Keratinocyte (primary cell): ENCODE data around the gene ADGRG2. TPM values are rescaled to one million over a fixed set of nuclear protein-coding genes. Genes with fewer than 3 reads are reported as not detected.

Source experiments
- DNase-seq: peaks from one replicate; pipeline ENCODE4 v3.0.0-alpha.2; 2011; ENCODE audit warnings: low read depth, missing footprints, low spot score
- FAIRE-seq: peaks from 2 replicates; lab custom pipeline; 2011; peaks lifted over from hg19 to GRCh38; lab: Jason Lieb, UNC
- H2AFZ ChIP-seq: 2 replicates; pipeline ENCODE4 v1.6.0; 2012; ENCODE audit warnings: low read length, control low read depth, inconsistent platforms; ENCODE audit not compliant: control insufficient read depth
- H3K27ac ChIP-seq: 2 replicates; pipeline ENCODE4 v1.5.1; 2011; ENCODE audit warnings: low read length; ENCODE audit not compliant: control insufficient read depth, insufficient read depth
- H3K27me3 ChIP-seq: 3 replicates; pipeline ENCODE4 v1.6.0; 2011; ENCODE audit warnings: low read length; ENCODE audit not compliant: control insufficient read depth, insufficient read depth; ENCODE audit errors: extremely low read depth
- H3K36me3 ChIP-seq, 2 experiments: 2 replicates in 1 of 2; 3 replicates in 1 of 2; pipeline ENCODE4 v1.5.1; 2011; ENCODE audit warnings: low read length in 2 of 2, mild to moderate bottlenecking in 1 of 2; ENCODE audit not compliant: control insufficient read depth in 2 of 2, insufficient read depth in 2 of 2; ENCODE audit errors: extremely low read depth in 1 of 2
- H3K4me1 ChIP-seq: 3 replicates; pipeline ENCODE4 v1.5.1; 2011; ENCODE audit warnings: low read length; ENCODE audit not compliant: control insufficient read depth, insufficient read depth; ENCODE audit errors: extremely low read depth
- H3K4me2 ChIP-seq: 3 replicates; pipeline ENCODE4 v1.6.0; 2011; ENCODE audit warnings: low read depth, low read length; ENCODE audit not compliant: control insufficient read depth, insufficient read depth; ENCODE audit errors: extremely low read depth
- H3K4me3 ChIP-seq, 3 experiments: fragments of 200-600 bp in 1 of 3; sonication (generic) in 1 of 3; 2 replicates in 2 of 3; 3 replicates in 1 of 3; pipeline ENCODE4 v1.5.1; 2011 to 2016; ENCODE audit warnings: low read length in 3 of 3, mild to moderate bottlenecking in 3 of 3, control low read depth in 2 of 3, inconsistent platforms in 1 of 3, low read depth in 1 of 3, mixed read lengths in 1 of 3, mixed run types in 1 of 3, moderate library complexity in 1 of 3; ENCODE audit not compliant: control insufficient read depth in 2 of 3, insufficient read depth in 2 of 3; ENCODE audit errors: extremely low read depth in 1 of 3
- H3K79me2 ChIP-seq: 2 replicates; pipeline ENCODE4 v1.6.0; 2012; ENCODE audit warnings: low read length; ENCODE audit not compliant: control insufficient read depth, insufficient read depth
- H3K9ac ChIP-seq: 3 replicates; pipeline ENCODE4 v1.6.0; 2011; ENCODE audit warnings: low read length; ENCODE audit not compliant: control insufficient read depth, insufficient read depth; ENCODE audit errors: extremely low read depth
- H3K9me1 ChIP-seq: 3 replicates; pipeline ENCODE4 v1.6.0; 2011; ENCODE audit warnings: low read length; ENCODE audit not compliant: control insufficient read depth, insufficient read depth; ENCODE audit errors: extremely low read depth
- H3K9me3 ChIP-seq: 2 replicates; pipeline ENCODE4 v1.5.1; 2012; ENCODE audit warnings: low read depth, low read length; ENCODE audit not compliant: control insufficient read depth
- H4K20me1 ChIP-seq: 3 replicates; pipeline ENCODE4 v1.6.0; 2011; ENCODE audit warnings: low read length; ENCODE audit not compliant: control insufficient read depth, insufficient read depth; ENCODE audit errors: extremely low read depth
- EZH2 ChIP-seq: IDR thresholded peaks from one replicate; pipeline ENCODE4 v1.6.1; 2012; ENCODE audit warnings: inconsistent platforms, mild to moderate bottlenecking, low read length, moderate library complexity
- dilution Hi-C: fragments of 300-500 bp; cut with MboI; formaldehyde crosslinking; loops from one replicate; pipeline ENCODE4 v1.7.0; 2020; ENCODE audit warnings: low sequenced_read_pairs; ENCODE audit not compliant: extremely low pct_ligation_motif_present
- polyA plus RNA-seq, 5 experiments: library from polyadenylated mRNA; depleted of rRNA in 3 of 5; stranded (reverse) in 3 of 5; stranded (forward) in 1 of 5; unstranded in 1 of 5; fragments of >200 nt; gene quantifications; 1 replicate in 1 of 5; 2 replicates in 3 of 5; 3 replicates in 1 of 5; pipeline versions ENCODE4 v1.2.1 to v1.2.3, GENCODE V29; 2011 to 2012; ENCODE audit warnings: missing spikeins in 2 of 5, low read depth in 1 of 5, low replicate concordance in 1 of 5
- TF ChIP-seq, protein P1 (sequence below), 3 experiments: IDR thresholded peaks in 1 of 3; conservative IDR thresholded peaks in 1 of 3; optimal IDR thresholded peaks in 1 of 3; 2 replicates in 2 of 3; 3 replicates in 1 of 3; pipeline versions ENCODE3 to v1.5.1; 2011; ENCODE audit warnings: low read length in 3 of 3, mild to moderate bottlenecking in 3 of 3, moderate library complexity in 2 of 3, control low read depth in 1 of 3, inconsistent platforms in 1 of 3; ENCODE audit not compliant: insufficient read depth in 2 of 3; ENCODE audit errors: extremely low read depth in 1 of 3

ADGRG2 gene
- polyA plus RNA-seq, 1 donor (not counting 4 experiments of a cell fraction or from before 2014, with no cell fraction given): 0.20 TPM

DNA sequence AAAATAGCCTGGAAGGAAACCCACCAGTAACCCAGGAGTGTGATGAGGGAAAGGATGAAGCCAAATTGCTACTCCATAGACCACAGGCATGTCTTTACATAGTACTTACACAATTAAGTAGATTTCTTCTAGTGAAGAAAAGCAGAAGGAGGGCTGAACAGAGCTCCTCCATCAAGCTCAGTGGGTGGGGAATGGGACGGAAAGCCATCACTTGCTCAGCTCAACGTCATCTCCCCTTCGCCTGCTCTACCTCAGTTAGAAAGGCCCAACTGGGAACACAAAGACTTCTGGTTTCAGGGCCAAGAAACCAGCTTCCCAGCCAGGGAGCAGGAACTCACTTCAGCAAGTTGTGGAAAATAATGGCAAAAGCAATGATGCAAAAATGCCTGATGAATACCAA is 36.6 kb downstream of the ADGRG2 start:
- H2AFZ ChIP-seq: no peak overlapping the region
- peaks cover 4% of the 10 kb centered on the region for H3K9me3 ChIP-seq
- dilution Hi-C loops: no loop called here
- no peak overlapping the region for H3K9ac ChIP-seq
- H3K4me2 ChIP-seq: no peak overlapping the region
- FAIRE-seq (no peak), DNase-seq (no peak)
- TF ChIP-seq, protein P1, sequence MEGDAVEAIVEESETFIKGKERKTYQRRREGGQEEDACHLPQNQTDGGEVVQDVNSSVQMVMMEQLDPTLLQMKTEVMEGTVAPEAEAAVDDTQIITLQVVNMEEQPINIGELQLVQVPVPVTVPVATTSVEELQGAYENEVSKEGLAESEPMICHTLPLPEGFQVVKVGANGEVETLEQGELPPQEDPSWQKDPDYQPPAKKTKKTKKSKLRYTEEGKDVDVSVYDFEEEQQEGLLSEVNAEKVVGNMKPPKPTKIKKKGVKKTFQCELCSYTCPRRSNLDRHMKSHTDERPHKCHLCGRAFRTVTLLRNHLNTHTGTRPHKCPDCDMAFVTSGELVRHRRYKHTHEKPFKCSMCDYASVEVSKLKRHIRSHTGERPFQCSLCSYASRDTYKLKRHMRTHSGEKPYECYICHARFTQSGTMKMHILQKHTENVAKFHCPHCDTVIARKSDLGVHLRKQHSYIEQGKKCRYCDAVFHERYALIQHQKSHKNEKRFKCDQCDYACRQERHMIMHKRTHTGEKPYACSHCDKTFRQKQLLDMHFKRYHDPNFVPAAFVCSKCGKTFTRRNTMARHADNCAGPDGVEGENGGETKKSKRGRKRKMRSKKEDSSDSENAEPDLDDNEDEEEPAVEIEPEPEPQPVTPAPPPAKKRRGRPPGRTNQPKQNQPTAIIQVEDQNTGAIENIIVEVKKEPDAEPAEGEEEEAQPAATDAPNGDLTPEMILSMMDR (optimal IDR thresholded peaks at IDR 0.05 in 1 of 3, IDR thresholded peaks at IDR 0.05 in 1 of 3, conservative IDR thresholded peaks at IDR 0.05 in 1 of 3; ENCODE audit: extremely low read depth in 1 of 3, insufficient read depth in 2 of 3, low read length in 3 of 3): no peak
- no peak for TF ChIP-seq EZH2
- H3K4me3 ChIP-seq: no peak overlapping the region
- no peaks in the 10 kb centered on the region for H3K36me3 ChIP-seq
- H3K27ac ChIP-seq: no peak overlapping the region
- H3K4me1 ChIP-seq: no peaks in the 10 kb centered on the region
- no peaks in the 10 kb centered on the region for H4K20me1 ChIP-seq
- H3K27me3 ChIP-seq: no peaks in the 10 kb centered on the region
- H3K79me2 ChIP-seq: no peaks in the 10 kb centered on the region
- no peaks in the 10 kb centered on the region for H3K9me1 ChIP-seq

DNA sequence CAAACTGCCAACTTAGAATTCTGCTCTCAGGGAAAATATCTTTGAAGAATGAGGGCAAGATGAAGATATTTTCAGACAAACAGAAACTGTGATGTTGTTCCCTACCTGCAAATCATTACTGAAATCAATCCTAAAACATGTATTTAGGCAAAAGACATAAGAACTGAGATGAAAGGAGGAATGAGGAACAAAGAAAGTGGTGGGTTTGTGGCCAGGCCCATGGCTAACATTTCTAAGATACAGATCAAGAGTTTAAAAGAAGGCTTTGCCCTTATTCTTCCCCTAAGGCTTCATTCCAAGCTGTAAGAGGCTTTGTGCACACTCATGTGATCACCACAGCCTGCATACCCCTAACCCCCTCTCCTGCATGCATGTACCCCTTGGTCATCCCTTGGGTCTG is 46.5 kb downstream of the ADGRG2 start:
- no peak overlapping the region for H3K9ac ChIP-seq
- no peak overlapping the region for H3K4me3 ChIP-seq
- no peaks in the 10 kb centered on the region for H4K20me1 ChIP-seq
- dilution Hi-C loops: no loop called here
- FAIRE-seq: no peak
- H3K9me3 ChIP-seq: no peaks in the 10 kb centered on the region
- no peak overlapping the region for H3K27ac ChIP-seq
- no peaks in the 10 kb centered on the region for H3K4me1 ChIP-seq
- H3K27me3 ChIP-seq: peaks cover 2% of the 10 kb centered on the region
- TF ChIP-seq, protein P1 (optimal IDR thresholded peaks at IDR 0.05 in 1 of 3, IDR thresholded peaks at IDR 0.05 in 1 of 3, conservative IDR thresholded peaks at IDR 0.05 in 1 of 3; ENCODE audit: extremely low read depth in 1 of 3, insufficient read depth in 2 of 3, low read length in 3 of 3): no peak
- TF ChIP-seq EZH2: no peak
- no peak overlapping the region for H3K4me2 ChIP-seq
- H3K9me1 ChIP-seq: no peaks in the 10 kb centered on the region
- no peak overlapping the region for H2AFZ ChIP-seq
- no peak for DNase-seq
- no peaks in the 10 kb centered on the region for H3K79me2 ChIP-seq
- H3K36me3 ChIP-seq: no peaks in the 10 kb centered on the region
